ENCODE measurements around the gene SLC9A3. TPM values are rescaled to one million over a fixed set of nuclear protein-coding genes. Genes with fewer than 3 reads are reported as not detected.
"Not testable (repeated sequence)": the region's sequence is repeated elsewhere in the genome, so short reads cannot be mapped to it uniquely, and the experiment has no call there.

The SLC9A3 gene
- total RNA-seq, 4 donors from 2014 or later = 4.8 to 701 (median 183) TPM

DNA sequence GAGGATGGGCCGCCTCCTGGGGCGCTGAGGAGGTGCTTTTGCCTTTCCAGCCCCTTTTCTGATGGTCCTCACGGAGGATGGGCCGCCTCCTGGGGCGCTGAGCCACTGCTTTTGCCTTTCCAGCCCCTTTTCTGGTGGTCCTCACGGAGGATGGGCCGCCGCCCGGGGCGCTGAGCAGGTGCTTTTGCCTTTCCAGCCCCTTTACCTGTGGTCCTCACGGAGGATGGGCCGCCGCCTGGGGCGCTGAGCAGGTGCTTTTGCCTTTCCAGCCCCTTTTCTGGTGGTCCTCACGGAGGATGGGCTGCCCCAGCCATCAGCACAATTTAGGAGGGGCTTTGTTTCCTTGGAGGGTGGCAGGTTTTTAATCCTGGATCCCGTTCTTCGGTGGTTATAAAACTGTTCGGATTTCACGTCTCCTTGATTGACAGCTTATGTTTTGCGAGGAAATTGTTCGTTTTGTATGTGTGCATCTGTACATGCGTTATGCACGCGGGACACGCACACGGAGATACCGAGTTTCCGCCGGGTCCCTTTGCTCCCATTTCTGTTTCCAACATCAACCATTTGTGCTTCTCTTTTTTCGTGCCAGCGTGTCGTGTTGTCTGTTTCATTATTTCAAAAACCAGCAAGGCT lies 34.7 kb upstream of the SLC9A3 start:
- H3K4me1 ChIP-seq = peaks cover 0 to 11% (median 3%) of the 10 kb centered on the region in 4 donors
- intact Hi-C loops (cut with DNase I; ENCODE audit: low total_unique reads) = no loop called here
- 82 to 87% methylated on average over 24 to 32 of the region's 32 CpGs for WGBS, 2 donors (ENCODE audit: low coverage in 1 of 2)
- in situ Hi-C loops (cut with MboI; ENCODE audit: low pct_ligation_motif_present in 1 of 4, low pct_unique_long_range_greater_than_20kb in 1 of 4, low sequenced_read_pairs in 3 of 4) = no loop called here
- TF ChIP-seq, protein P1, sequence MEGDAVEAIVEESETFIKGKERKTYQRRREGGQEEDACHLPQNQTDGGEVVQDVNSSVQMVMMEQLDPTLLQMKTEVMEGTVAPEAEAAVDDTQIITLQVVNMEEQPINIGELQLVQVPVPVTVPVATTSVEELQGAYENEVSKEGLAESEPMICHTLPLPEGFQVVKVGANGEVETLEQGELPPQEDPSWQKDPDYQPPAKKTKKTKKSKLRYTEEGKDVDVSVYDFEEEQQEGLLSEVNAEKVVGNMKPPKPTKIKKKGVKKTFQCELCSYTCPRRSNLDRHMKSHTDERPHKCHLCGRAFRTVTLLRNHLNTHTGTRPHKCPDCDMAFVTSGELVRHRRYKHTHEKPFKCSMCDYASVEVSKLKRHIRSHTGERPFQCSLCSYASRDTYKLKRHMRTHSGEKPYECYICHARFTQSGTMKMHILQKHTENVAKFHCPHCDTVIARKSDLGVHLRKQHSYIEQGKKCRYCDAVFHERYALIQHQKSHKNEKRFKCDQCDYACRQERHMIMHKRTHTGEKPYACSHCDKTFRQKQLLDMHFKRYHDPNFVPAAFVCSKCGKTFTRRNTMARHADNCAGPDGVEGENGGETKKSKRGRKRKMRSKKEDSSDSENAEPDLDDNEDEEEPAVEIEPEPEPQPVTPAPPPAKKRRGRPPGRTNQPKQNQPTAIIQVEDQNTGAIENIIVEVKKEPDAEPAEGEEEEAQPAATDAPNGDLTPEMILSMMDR (IDR thresholded peaks at IDR 0.05) = no peak
- TF ChIP-seq EP300 (IDR thresholded peaks at IDR 0.05; ENCODE audit: low read depth) = no peak
- TF ChIP-seq POLR2A (IDR thresholded peaks at IDR 0.05) = no peak
- TF ChIP-seq POLR2AphosphoS5 (IDR thresholded peaks at IDR 0.05) = no peak
- H3K9me3 ChIP-seq = no peaks in the 10 kb centered on the region
- H3K36me3 ChIP-seq = no peaks in the 10 kb centered on the region
- H3K27me3 ChIP-seq = peaks cover 7% of the 10 kb centered on the region
- no peak overlapping the region for H3K4me3 ChIP-seq
- H3K27ac ChIP-seq = no peak overlapping the region
- no peak for DNase-seq

DNA sequence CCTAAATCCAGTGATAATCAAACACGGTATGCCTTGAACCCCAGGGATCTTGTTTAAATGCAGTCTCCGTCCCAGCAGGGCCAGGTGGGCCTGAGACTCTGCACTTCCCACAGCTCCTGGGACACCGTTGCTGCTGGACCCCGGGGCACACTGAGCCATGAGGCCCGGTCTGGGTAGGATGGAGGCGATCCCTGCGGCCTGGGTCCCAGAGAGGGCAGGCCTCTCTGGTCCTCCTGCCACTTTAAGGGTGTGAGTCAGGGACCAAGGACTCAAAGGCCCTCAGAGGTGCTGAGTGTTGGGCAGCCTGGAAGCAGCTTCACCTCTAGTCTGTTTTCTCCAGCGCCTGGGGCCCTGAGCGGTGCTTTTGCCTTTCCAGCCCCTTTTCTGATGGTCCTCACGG lies 34.1 kb upstream of the SLC9A3 start:
- H3K4me1 ChIP-seq = peaks cover 0 to 11% (median 3%) of the 10 kb centered on the region in 4 donors
- DNase-seq = peak; percentile 2
- in situ Hi-C loops (cut with MboI; ENCODE audit: low pct_ligation_motif_present in 1 of 4, low pct_unique_long_range_greater_than_20kb in 1 of 4, low sequenced_read_pairs in 3 of 4) = no loop called here
- TF ChIP-seq EP300 (IDR thresholded peaks at IDR 0.05; ENCODE audit: low read depth) (no peak), POLR2A (IDR thresholded peaks at IDR 0.05) (no peak), POLR2AphosphoS5 (IDR thresholded peaks at IDR 0.05) (no peak)
- TF ChIP-seq, protein P1 (IDR thresholded peaks at IDR 0.05) = no peak
- intact Hi-C loops (cut with DNase I; ENCODE audit: low total_unique reads) = no loop called here
- H3K27ac ChIP-seq = no peak overlapping the region
- no peaks in the 10 kb centered on the region for H3K36me3 ChIP-seq
- no peaks in the 10 kb centered on the region for H3K9me3 ChIP-seq
- peaks cover 7% of the 10 kb centered on the region for H3K27me3 ChIP-seq
- WGBS, 2 donors (ENCODE audit: low coverage in 1 of 2) = 80 to 87% methylated on average over 1 to 10 of the region's 10 CpGs
- no peak overlapping the region for H3K4me3 ChIP-seq

DNA sequence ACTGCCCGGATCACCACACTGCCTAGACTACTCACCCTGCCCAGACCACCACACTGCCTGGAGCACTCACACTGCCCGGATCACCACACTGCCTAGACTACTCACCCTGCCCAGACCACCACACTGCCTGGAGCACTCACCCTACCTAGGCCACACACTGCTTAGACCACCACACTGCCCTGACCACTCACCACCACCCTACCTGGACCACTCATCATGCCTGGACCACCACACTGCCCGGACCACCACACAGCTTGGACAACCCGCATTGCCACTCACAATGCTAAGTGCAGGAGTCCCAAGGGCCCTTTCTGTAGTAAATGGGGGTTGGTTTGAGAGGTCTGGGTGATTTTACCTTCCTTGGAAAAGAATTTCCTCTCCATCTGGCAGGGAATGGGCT lies 33.7 kb upstream of the SLC9A3 start:
- H3K4me1 ChIP-seq = peaks cover 0 to 11% (median 3%) of the 10 kb centered on the region in 4 donors
- H3K4me3 ChIP-seq; in situ Hi-C loops (cut with MboI; ENCODE audit: low pct_ligation_motif_present in 1 of 4, low pct_unique_long_range_greater_than_20kb in 1 of 4, low sequenced_read_pairs in 3 of 4); H3K27me3 ChIP-seq; H3K36me3 ChIP-seq; H3K27ac ChIP-seq; H3K9me3 ChIP-seq; intact Hi-C loops (cut with DNase I; ENCODE audit: low total_unique reads): not testable (repeated sequence)
- WGBS, 2 donors (ENCODE audit: low coverage in 1 of 2) = 94% methylated on average over 4 of the region's 4 CpGs; no CpG with 5 or more reads in 1 of the 2 donors
- DNase-seq = peak; percentile 4

DNA sequence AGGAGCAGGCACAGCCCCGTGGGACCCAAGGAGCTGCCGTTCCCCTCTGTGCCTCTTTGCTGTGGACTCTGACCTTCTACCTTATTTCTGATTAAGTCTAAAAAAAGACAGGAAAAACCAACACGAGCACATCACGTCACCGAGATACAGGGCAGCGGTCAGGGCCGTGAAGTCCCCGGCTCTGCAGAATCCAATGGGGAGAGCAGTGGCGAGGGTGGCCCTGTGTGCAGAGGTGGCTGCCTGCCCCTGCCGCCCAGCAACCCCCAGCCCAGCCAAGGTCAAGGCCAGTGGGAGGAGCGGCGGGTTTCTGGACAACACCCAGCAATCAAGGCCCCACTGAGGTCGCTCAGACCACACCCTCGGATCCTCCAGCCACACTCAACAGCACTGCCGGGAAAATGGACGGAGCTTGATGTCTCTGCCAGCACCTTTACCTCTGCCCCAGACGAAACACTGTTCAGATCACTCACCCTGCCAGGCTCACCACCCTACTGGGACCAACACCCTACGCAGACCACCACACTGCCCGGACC lies 32.7 kb upstream of the SLC9A3 start:
- Histone ChIP-seq H3K36me3 (no peaks in the 10 kb centered on the region), H3K9me3 (no peaks in the 10 kb centered on the region), H3K27me3 (peaks cover 7% of the 10 kb centered on the region), H3K4me3 (no peak overlapping the region), H3K27ac (peak overlapping the region in 2 of 4 donors; percentile 8 to 49), H3K4me1 (peaks cover 0 to 11% (median 3%) of the 10 kb centered on the region in 4 donors)
- in situ Hi-C loops (cut with MboI; ENCODE audit: low pct_ligation_motif_present in 1 of 4, low pct_unique_long_range_greater_than_20kb in 1 of 4, low sequenced_read_pairs in 3 of 4) = no loop called here
- TF ChIP-seq EP300 (IDR thresholded peaks at IDR 0.05; ENCODE audit: low read depth) = no peak
- no peak for TF ChIP-seq POLR2AphosphoS5 (IDR thresholded peaks at IDR 0.05)
- no peak for TF ChIP-seq POLR2A (IDR thresholded peaks at IDR 0.05)
- TF ChIP-seq, protein P1 (IDR thresholded peaks at IDR 0.05) = no peak
- 59 to 80% methylated on average over 3 to 19 of the region's 19 CpGs for WGBS, 2 donors (ENCODE audit: low coverage in 1 of 2)
- intact Hi-C loops (cut with DNase I; ENCODE audit: low total_unique reads) = no loop called here
- peak; percentile 51 for DNase-seq

Measured in transverse colon (tissue), 4 donors.